DLD1 (cell line): ENCODE results near the gene GRM6.

Source experiments
- in situ Hi-C: cut with HindIII; loops from 2 replicates; pipeline ENCODE4 v1.10.0; 2017; ENCODE audit warnings: low sequenced_read_pairs

GRM6 gene

DNA sequence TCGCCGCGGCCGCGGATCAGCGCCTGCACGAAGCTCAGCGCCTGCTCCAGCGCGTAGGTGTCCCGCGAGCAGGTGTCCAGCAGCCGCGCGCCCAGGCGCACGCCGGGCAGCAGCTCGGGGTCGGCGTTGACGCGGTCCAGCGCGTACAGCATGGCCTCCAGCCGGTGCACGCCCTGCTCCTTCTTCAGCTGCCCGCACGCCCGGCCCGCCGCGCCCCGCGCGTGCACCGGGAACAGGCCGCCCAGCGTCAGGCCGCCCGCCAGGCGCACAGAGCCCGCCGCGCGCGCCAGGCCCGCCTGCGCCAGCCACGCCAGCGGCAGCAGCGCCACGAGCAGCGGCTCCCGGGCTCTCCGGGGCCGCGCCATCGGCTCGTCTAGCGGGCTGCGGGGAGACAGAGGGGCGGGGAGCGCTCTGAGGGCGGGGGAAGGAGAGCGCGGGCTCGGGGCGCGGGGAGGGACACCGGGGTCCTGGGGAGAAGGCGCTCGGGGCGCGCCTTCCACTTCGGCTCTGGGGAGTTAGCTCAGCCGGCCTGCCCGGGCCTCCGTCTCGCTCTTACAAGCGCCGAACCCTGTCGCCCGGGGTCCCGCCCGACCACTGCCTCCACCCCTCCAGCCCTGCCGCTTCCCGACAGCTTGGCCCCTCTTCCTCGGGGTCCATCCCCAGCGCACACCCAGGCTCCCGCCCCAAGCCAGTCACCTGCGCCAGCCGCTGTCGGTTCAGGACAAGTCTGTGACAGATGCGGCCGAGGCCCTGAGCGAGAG is at the start of gene GRM6:
Gene GRM6, minus strand, starts transcription at position 741 of the 761 bp plus-strand sequence. Its CDS starts 376 bp downstream, at position 365.
- in situ Hi-C loops, result no loop called here

DNA sequence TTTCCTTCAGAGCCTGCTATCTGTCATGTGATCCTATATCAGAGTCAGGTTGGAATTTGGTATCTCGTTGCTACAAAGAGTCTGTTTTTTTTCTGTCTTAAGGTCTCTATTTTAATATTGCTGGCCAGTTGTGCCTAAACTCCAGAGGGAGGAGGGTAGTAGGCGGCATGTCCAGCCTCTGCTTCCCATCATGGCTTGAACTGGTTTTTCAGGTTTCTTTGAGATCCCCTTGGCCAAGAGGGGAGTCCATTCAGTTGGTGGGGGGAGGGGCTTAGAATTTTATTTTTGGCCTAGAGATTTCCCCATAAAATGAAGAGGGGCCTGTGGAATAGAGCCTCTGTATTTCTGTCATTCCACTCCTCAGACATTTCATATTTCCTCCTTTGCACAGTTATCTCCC is 49.6 kb upstream of the GRM6 start:
- in situ Hi-C loops, result no loop called here

DNA sequence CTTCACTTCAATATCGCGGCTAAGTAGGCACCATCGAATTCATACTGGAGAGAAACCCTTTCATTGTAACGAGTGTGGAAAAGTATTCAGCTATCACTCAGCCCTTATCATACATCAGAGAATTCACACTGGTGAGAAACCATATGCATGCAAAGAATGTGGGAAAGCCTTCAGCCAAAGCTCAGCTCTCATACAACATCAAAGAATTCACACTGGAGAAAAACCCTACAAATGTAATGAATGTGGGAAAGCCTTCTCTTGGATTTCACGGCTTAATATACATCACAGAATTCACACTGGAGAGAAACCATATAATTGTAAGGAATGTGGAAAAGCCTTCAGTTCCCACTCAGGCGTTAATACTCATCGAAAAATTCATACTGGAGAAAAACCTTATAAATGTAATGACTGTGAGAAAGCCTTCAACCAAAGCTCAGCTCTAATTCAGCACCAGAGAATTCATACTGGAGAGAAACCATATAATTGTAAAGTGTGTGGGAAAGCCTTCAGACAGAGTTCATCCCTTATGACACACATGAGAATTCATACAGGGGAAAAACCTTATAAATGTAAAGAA is 38.0 kb upstream of the GRM6 start:
- in situ Hi-C loops, result no loop called here

DNA sequence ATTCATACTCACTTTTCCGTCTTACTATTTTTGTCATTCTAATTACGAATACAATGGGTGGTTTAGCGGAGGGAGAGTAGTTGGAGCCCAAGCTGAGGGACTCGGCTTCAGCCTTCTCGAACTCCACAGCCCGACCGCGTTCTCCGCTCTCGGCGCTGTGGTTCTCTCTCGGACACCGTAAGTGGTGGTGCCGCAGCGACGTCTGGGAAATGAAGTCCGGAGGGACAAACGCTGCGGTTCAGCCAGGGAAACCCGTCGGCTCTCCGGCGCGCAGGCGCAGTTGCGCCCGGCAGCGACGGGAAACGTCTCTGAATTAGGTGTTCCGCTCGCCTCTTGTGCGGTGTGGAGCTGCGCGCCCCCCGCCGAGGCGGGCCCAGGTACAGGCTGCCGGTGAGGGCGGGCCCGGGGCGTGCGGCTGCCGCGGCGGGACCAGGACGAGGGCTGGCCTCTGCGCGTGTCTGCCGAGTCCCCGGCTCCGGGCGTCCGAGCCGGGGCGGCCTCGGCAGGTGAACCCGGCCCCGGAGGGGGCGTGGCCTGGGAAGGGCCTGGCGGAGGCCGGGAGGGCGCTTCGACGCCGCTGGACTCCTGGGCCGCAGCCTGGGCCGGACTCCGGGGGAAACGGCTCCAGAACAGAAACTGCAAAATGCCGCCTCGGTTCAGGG is 28.5 kb upstream of the GRM6 start, which contains the start of gene ZNF879:
Gene ZNF879, plus strand, starts transcription at position 277 of the 662 bp plus-strand sequence. CDS start 1,201 bp downstream, outside the sequence.
- in situ Hi-C loops, result no loop called here

DNA sequence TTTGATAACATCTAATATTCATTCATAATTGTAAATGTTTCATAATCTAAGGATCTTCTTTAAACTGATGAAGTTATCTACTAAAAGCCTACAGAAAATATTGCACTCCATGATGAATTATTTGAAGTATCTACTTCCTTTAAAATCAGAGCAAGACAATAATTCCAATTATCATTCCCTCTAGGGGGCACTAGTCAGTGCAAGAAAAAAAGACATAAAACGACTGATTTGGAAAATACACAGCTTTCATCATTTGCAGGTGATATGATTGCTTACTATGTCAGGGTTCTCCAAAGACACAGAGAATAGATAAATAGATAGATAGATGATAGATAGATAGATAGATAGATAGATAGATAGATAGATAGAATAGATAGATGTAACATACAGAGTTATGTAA is 13.5 kb upstream of the GRM6 start:
- in situ Hi-C loops, result no loop called here

DNA sequence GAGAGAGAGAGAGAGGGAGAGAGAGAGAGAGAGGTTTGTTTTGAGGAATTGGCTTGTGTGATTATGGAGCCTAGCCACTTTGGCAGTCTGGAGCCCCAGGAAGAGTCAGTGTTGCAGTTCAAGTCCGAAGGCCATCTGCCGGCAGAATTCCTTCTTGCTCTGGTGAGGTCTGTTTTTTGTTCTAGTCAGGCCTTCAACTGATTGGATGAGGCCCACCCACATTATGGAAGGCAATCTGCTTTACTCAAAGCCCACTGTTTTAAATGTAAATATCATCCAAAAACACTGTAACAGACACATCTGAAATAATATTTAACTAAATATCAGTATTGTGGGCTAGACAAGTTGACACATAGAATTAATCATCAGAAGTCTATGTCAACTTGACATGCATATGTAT is 11.4 kb upstream of the GRM6 start:
- in situ Hi-C loops, result no loop called here

DNA sequence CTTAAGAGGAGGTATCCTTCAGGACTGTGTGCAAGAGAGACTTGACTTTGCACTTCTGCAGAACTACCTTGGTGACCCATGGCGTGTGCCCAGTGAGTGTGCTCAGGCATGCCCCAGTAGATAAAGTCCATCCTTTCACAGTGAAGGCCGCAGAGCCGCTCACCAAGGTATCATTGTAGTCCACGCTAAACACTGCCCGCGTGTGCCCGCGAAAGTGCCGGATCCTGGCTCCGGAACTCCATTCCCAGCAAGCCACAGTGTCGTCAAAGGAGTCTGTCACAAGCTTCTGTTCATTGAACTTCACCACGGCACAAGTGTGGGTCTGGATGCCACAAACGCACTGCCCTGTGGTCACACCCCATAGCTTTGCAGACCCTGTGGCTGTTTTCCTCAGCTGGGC is 3.3 kb upstream of the GRM6 start:
- in situ Hi-C loops, result no loop called here

DNA sequence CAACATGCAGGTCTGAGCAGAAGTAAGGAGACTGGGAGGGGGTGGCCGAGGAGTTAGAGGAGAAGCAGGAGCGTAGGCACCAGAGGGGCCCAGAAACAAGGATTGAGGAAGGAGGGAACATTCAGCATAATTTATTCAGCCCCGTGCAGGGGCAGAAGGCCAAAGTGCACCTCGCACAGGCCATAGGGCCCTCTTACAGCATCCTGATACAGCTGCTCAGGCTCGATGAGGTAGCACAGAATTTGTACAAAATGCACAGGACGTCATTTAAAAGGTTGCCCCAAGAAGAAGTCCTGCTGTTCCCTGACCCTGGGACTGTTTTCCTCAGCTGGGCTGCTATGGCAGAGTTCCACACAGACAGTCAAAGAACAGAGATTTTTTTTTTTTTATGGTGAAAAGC is 2.1 kb upstream of the GRM6 start:
- in situ Hi-C loops, result no loop called here

DNA sequence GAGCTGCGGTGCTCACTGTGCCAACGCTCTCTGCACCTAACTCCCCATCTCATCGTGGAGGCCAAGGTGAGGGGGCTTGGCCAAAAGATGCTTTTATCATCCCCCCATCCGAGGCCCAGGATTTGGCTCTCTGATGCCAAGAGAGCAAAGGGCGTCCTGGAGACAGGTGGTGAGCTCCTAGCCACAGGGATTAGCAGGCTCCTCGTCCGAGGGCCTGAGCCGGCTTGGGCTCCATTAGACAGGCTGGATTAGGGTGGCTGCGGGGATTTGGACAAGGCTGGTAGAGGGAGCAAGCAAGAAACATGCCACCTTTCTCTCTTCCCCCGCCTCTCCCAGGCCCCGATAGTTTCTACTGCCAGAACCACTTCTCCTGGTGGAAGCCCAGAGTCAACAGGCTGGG is 1.0 kb upstream of the GRM6 start:
- in situ Hi-C loops, result no loop called here

DNA sequence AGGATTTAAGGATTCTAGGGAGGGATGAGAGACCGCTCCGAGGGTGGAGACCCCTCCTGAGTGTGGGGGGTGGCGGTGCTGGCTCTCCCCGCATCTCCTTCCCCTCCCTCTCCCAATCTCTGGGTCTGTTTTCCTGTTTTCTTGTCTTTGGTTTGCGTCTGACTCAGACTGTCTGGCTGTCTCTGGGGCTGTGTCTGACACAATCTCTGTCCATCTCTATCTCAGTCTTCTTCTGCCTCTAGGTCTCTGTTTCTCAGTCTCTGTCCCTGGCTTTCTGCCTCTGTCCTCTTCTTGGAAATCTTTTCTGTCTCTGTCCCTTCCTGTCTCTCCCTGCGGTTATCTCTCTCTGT is 196 bp upstream of the GRM6 start:
- in situ Hi-C loops, result no loop called here

DNA sequence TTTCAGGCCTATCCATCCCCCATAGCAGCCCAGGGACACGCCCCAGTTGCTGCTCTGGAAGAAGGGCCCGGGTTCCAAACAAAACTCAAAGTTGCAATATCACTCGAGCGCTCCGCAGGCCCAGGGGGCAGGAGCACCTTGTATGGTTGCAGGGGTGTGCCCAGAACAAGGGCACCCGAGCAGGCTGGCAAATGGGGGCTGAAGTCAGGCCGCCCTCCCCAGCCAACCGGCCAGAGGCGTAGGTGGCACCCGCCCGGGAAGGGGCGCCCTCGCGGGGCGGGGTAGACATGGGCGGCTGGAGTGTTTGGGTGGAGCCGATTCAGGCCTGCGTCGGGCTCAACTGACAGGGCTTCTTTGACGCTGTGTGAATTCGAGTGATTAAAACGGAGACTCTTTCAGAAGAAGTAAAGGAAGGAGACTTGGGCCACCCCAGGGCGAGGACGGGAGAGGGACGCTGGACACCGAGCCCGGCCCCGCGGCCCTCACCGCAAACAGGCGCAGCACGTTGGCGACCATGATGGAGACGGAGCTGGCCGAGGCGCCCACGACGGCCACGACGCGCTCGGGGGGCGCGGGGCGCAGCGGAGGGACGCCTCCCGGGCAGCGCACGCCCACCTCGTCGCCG is 1.1 kb downstream of the GRM6 start:
- in situ Hi-C loops, result no loop called here

DNA sequence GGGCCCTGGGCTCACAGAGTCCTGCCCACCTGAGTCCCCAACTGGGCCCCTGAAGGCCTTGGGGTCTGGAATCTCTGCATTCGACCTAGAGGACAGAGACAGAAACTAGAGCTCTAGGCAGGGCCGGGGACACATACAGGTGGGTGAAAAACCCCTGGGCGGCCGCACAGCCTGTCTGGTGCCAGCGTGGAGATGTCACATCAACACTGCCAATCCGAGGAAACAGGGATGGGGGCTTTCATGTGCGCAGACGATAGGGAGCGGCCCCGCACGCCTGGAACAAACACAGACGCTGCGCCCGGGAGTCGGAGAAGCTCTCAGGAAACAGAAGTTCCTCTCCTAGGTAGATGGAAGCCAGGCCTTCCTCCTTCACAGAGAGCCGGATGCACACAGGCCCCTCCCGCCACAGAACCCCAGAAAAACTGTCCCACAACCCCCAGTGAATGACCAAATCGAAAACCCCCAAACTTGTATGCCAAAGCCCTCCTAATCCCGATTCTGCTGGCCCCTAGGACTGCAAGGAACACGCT is 1.8 kb downstream of the GRM6 start:
- in situ Hi-C loops, result no loop called here

DNA sequence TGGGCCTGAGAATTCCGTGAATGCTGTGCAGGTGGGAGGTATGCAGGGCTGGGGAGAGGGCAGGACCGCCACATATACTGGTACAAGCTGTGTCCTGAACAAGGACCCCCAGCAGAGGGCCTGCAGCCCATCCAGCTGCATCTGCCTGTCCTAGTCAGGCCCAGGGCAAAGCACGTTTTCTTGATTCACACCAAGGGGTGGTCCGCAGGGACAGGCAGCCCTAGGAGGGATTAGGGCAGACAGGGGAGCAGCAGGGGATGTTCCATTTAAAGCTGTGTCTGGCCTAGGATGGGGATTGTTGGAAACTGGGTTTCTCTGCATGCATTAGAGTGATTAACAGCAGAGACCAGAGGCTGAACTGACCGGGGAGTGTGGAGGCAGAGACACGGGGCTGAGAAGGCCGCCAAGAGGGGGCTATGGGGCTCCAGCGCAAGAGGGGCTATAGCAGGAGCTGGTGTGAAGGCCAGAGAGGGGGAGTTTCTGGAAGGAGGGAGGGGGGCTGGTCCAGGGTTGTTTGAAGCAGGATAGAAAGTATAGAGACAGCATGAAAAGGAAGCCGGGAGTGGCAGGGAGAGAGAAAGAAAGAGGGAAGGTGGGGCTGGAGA is 2.7 kb downstream of the GRM6 start:
- in situ Hi-C loops, result no loop called here

DNA sequence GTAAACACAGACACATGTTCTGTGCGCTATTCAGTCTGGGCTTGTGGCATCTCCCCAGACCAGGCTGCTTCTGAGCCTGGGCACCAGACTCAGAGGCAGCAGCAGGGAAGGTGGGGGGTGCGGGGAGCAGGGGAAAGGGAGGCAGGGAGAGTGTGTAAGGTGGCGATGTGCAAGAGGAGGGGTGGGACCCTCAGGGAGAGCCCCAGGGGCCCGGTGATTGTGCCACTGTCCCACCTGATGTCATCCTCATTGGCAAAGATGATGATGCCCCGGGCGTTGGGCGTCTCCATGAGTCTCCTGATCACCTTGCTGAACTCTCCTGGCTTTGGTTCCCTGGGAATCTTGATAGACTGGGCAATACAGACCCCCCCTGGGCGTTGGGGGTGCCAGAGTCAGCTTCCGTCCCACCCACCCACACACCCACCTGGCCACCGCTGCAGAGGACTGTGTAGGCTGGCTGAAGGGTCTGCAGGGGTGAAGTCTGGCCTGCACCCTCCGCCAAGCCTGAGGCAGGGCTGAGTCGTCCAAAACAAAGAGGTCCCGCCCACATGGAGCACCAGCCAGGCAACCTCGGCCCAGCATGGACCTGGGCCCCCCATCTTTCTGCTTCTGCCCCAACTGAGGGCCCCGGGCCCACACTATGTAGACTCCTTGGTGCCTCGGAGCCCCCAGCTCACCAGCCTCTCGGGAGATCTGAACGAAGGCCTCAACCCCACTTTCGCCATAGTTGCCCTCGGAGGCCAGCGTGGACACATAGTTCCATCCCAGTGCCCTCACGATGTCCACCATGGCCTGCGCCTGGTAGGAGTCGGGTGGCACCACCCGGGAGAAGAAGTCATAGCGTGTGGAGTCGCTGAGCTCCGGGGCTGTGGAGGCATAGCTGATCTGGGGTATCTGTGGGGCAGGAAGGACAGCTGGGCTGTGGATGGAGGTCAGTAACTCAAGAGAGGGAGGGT is 3.7 kb downstream of the GRM6 start:
- in situ Hi-C loops, result no loop called here

DNA sequence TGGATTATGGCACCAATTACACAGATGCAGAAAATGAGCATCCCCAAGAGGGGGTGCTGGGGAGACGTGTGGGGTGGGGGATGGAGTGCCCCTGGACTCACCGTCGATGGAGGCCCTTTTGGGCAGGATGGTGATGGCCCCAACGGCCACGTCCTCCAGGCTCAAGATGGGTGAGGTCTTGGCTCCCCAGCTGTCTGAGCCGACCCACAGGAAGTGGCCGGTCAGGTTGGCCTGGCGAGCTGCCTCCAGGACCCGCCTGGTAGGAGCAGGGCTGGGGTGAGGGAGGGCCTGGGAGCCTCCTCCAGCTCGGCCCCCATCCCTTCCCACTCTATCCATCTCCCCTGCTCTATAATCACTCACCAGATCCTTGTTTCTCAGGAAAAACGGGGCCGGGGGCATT is 4.6 kb downstream of the GRM6 start:
- in situ Hi-C loops, result no loop called here

DNA sequence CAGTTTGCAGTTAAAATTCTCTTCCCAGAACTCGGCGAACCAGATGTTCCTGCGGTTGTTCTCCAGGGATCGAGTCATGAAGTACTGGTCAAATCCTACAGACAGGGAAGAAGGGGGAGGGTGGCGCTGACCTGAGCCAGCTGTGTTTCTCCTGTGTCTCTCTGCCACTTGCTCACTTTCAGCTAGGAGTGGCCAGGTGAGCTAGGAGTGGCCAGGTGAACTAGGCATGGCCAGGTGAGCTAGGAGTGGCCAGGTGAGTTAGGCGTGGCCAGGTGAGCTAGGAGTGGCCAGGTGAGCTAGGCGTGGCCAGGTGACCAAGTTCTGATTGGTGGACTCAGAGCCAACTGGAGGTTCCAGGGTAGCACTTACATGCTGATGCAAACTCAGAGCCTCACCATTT is 5.8 kb downstream of the GRM6 start:
- in situ Hi-C loops, result no loop called here

DNA sequence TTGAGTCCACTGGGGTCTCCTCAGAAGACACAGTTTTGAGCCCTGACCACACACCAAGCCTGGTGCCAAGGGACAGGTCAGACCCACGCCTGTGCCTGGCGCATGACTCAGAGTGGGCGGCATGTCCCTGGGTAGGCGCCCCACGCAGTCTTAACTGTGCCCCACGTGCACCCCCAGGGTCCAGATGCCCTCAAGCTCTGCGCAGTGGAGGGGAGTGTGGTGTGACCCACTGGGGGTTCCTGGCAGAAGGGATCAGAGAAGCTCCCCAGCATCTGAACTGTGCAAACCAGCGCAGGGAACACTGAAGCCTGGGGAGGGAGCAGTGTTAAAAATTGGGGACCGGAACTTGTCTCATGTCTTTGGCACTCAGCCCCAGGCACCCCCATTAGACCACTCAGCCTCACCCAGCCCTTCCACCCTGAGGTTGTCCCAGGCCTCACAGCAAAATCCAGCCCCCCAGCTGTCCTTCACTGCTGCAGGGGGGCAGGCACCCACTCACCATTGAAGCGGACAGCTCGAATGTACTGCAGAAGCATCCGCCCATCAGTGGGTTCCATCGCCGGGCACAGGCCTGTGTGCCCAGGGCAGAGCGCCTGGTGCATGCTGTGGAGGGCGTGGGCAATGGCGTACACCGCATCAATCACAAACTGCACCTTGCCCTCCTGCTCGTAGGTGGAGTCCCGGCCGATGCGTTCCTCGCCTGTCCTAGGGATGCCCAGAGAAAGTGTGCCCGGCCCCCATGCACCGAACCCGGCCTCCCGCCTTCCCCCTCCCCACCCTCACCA is 6.5 kb downstream of the GRM6 start:
- in situ Hi-C loops, result no loop called here

DNA sequence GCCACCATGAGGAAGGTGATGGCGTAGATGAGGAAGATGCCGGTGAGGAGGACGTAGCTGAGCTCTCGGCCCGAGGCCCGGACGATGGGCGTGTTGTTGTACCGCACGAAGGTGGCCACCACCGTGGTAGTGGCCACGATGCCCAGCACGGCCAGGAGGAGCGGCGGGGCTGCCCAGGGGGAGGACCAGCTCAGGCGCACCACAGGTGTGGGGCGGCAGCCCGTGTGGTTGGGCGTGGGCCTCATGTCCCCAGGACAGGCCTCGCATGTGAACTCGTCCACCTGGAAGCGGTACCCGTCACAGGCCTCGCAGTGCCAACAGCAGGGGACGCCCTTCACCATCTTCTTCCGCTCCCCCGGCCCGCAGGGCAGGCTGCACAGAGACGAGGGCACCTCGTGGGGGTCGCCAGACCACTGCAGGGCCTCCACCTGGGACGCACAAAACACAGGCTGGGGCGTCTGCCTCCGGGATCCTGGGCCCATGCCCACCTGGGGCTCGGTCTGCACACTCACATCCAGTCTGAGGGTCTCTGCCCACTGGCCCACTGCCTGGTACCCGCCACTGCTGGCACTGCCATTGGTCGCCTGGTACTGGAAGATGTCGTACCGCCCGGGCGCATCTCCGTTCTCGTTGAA is 8.7 kb downstream of the GRM6 start:
- in situ Hi-C loops, result no loop called here
